GM18520 (cell line): ENCODE results near the gene TMEM52.

ENCODE experiments used
- ATAC-seq: cut with Tn5 transposase; IDR thresholded peaks from one replicate; pipeline ENCODE4 v1.9.1; 2021; ENCODE audit not compliant: unreplicated experiment

TMEM52 gene

GRCh38 chr1:1876335-1876930 lies 42.6 kb downstream of the TMEM52 start:
- ATAC-seq, result no peak

- no peak for ATAC-seq
Measured at GRCh38 chr1:1875932-1876331, 43.1 kb downstream of the TMEM52 start.

GRCh38 chr1:1874901-1875300 lies 44.2 kb downstream of the TMEM52 start:
- no peak for ATAC-seq

DNA sequence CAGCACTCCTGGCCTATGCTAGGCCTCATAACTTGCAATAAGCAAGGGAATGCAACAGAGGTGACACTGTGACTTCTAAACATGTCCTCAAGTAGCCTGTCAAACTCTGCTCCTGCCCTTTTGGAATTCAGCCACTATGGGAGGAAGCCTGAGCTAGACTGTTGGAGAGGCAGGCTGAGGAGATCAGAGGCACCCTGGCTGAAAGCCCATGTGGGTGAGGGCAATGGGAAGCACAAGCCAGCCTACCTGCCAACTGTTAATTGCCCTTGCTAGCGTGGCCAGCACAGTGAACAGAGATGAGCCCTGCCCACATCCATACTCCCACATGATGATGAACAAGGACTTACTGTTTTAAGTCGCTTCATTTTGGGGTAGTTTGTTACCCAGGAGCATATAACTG lies 45.9 kb downstream of the TMEM52 start:
- no peak for ATAC-seq

- no peak for ATAC-seq
Measured at GRCh38 chr1:1872329-1872994, 46.6 kb downstream of the TMEM52 start.

GRCh38 chr1:1869469-1869868 lies 49.6 kb downstream of the TMEM52 start:
- ATAC-seq, result no peak
